Measurements from ENCODE around the gene TTLL3. TPM values are rescaled to one million over a fixed set of nuclear protein-coding genes. Genes with fewer than 3 reads are reported as not detected.
A peak's percentile ranks its signal among the peaks of the same experiment; 100 is the strongest.

TTLL3 gene
- total and polyA plus RNA-seq, 2 of the 13 experiments (the other 11 are each of a cell fraction or from before 2014, with no cell fraction given): 9.5 to 51.2 TPM

DNA sequence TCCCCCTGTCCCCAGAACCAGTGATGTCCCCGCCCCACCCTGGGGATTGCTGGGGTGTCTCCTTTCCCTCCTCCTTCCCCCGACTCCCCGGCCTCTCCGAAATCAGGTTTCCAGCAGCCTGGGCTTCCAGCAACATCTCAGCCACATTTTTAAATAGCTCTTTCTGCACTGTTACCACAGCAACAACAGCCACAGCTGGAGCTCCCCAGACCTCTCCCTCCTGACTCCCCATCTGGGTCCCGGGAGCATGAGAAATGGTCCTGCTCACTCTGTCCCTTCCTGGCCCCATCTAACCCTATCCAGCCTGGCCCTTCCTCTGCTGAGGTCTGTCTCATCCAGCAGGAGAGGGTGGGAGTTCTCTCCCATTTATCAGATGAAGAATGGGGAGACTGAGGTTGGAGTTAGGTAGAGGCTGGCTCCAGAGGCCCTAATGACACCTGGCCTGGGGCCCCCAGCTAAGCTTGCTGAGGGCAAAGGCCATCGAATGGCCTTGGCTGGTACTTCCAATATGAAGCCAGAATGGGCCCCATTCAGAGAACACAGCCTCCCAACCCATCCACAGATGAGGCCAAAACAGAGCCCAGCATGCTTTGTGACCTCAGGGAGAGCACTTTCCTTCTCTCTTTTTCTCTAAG is 41.8 kb upstream of the TTLL3 start (continued):
- TF ChIP-seq, protein P1, sequence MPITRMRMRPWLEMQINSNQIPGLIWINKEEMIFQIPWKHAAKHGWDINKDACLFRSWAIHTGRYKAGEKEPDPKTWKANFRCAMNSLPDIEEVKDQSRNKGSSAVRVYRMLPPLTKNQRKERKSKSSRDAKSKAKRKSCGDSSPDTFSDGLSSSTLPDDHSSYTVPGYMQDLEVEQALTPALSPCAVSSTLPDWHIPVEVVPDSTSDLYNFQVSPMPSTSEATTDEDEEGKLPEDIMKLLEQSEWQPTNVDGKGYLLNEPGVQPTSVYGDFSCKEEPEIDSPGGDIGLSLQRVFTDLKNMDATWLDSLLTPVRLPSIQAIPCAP (CRISPR knock-in tag; IDR thresholded peaks at IDR 0.05; ENCODE audit: low read depth): no peak
- TF ChIP-seq, protein P2, sequence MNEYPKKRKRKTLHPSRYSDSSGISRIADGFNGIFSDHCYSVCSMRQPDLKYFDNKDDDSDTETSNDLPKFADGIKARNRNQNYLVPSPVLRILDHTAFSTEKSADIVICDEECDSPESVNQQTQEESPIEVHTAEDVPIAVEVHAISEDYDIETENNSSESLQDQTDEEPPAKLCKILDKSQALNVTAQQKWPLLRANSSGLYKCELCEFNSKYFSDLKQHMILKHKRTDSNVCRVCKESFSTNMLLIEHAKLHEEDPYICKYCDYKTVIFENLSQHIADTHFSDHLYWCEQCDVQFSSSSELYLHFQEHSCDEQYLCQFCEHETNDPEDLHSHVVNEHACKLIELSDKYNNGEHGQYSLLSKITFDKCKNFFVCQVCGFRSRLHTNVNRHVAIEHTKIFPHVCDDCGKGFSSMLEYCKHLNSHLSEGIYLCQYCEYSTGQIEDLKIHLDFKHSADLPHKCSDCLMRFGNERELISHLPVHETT (CRISPR knock-in tag; conservative IDR thresholded peaks at IDR 0.05): no peak
- TF ChIP-seq GFI1 (CRISPR knock-in tag; IDR thresholded peaks at IDR 0.05; ENCODE audit: borderline replicate concordance) (0 out of 2 replicates have a peak, but pooled peaks have one; percentile 27), ZFY (CRISPR knock-in tag; IDR thresholded peaks at IDR 0.05) (peak; percentile 44), HDAC2 (CRISPR knock-in tag; IDR thresholded peaks at IDR 0.05) (peak; percentile 35; the same call in 1 of the 2 replicates), NR2F6 (IDR thresholded peaks at IDR 0.05) (peak; percentile 79), NR2F6 (CRISPR knock-in tag; IDR thresholded peaks at IDR 0.05) (peak; percentile 69; the same call in 1 of the 2 replicates), SIX1 (CRISPR knock-in tag; IDR thresholded peaks at IDR 0.05; ENCODE audit: borderline replicate concordance) (no peak), ZFP36L1 (CRISPR knock-in tag; IDR thresholded peaks at IDR 0.05) (no peak), ZNF772 (CRISPR knock-in tag; IDR thresholded peaks at IDR 0.05) (0 out of 2 replicates have a peak, but pooled peaks have one; percentile 46), NFRKB (IDR thresholded peaks at IDR 0.05) (no peak), ZNF331 (CRISPR knock-in tag; IDR thresholded peaks at IDR 0.05) (peak; percentile 65; the same call in 1 of the 2 replicates), MED1 (CRISPR knock-in tag; IDR thresholded peaks at IDR 0.05) (0 out of 2 replicates have a peak, but pooled peaks have one; percentile 14)
- TF ChIP-seq, protein P3, sequence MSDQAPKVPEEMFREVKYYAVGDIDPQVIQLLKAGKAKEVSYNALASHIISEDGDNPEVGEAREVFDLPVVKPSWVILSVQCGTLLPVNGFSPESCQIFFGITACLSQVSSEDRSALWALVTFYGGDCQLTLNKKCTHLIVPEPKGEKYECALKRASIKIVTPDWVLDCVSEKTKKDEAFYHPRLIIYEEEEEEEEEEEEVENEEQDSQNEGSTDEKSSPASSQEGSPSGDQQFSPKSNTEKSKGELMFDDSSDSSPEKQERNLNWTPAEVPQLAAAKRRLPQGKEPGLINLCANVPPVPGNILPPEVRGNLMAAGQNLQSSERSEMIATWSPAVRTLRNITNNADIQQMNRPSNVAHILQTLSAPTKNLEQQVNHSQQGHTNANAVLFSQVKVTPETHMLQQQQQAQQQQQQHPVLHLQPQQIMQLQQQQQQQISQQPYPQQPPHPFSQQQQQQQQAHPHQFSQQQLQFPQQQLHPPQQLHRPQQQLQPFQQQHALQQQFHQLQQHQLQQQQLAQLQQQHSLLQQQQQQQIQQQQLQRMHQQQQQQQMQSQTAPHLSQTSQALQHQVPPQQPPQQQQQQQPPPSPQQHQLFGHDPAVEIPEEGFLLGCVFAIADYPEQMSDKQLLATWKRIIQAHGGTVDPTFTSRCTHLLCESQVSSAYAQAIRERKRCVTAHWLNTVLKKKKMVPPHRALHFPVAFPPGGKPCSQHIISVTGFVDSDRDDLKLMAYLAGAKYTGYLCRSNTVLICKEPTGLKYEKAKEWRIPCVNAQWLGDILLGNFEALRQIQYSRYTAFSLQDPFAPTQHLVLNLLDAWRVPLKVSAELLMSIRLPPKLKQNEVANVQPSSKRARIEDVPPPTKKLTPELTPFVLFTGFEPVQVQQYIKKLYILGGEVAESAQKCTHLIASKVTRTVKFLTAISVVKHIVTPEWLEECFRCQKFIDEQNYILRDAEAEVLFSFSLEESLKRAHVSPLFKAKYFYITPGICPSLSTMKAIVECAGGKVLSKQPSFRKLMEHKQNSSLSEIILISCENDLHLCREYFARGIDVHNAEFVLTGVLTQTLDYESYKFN (CRISPR knock-in tag; conservative IDR thresholded peaks at IDR 0.05): peak; percentile 77
- TF ChIP-seq, protein P4, sequence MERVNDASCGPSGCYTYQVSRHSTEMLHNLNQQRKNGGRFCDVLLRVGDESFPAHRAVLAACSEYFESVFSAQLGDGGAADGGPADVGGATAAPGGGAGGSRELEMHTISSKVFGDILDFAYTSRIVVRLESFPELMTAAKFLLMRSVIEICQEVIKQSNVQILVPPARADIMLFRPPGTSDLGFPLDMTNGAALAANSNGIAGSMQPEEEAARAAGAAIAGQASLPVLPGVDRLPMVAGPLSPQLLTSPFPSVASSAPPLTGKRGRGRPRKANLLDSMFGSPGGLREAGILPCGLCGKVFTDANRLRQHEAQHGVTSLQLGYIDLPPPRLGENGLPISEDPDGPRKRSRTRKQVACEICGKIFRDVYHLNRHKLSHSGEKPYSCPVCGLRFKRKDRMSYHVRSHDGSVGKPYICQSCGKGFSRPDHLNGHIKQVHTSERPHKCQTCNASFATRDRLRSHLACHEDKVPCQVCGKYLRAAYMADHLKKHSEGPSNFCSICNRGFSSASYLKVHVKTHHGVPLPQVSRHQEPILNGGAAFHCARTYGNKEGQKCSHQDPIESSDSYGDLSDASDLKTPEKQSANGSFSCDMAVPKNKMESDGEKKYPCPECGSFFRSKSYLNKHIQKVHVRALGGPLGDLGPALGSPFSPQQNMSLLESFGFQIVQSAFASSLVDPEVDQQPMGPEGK (CRISPR knock-in tag; IDR thresholded peaks at IDR 0.05): peak; percentile 48; the same call in 1 of the 2 replicates
- TF ChIP-seq, protein P5, sequence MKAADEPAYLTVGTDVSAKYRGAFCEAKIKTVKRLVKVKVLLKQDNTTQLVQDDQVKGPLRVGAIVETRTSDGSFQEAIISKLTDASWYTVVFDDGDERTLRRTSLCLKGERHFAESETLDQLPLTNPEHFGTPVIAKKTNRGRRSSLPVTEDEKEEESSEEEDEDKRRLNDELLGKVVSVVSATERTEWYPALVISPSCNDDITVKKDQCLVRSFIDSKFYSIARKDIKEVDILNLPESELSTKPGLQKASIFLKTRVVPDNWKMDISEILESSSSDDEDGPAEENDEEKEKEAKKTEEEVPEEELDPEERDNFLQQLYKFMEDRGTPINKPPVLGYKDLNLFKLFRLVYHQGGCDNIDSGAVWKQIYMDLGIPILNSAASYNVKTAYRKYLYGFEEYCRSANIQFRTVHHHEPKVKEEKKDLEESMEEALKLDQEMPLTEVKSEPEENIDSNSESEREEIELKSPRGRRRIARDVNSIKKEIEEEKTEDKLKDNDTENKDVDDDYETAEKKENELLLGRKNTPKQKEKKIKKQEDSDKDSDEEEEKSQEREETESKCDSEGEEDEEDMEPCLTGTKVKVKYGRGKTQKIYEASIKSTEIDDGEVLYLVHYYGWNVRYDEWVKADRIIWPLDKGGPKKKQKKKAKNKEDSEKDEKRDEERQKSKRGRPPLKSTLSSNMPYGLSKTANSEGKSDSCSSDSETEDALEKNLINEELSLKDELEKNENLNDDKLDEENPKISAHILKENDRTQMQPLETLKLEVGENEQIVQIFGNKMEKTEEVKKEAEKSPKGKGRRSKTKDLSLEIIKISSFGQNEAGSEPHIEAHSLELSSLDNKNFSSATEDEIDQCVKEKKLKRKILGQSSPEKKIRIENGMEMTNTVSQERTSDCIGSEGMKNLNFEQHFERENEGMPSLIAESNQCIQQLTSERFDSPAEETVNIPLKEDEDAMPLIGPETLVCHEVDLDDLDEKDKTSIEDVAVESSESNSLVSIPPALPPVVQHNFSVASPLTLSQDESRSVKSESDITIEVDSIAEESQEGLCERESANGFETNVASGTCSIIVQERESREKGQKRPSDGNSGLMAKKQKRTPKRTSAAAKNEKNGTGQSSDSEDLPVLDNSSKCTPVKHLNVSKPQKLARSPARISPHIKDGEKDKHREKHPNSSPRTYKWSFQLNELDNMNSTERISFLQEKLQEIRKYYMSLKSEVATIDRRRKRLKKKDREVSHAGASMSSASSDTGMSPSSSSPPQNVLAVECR (CRISPR knock-in tag; IDR thresholded peaks at IDR 0.05; ENCODE audit: borderline replicate concordance): peak; percentile 31; the same call in 1 of the 2 replicates

All from HepG2 (cell line).